Neural cell (in vitro differentiated cells): ENCODE data around the gene ING1.

ENCODE experiments used
- CTCF ChIP-seq: fragments of 450-650 bp; IDR thresholded peaks from 2 replicates; pipeline ENCODE4 v1.5.1; 2014; ENCODE audit warnings: antibody characterized with exemption, mild to moderate bottlenecking, moderate library complexity; ENCODE audit not compliant: poor library complexity, severe bottlenecking
- EP300 ChIP-seq: fragments of 450-650 bp; conservative IDR thresholded peaks from 2 replicates; pipeline ENCODE4 v1.6.1; 2014; ENCODE audit warnings: antibody characterized with exemption, mild to moderate bottlenecking, moderate library complexity; ENCODE audit not compliant: poor library complexity, severe bottlenecking
- EZH2 ChIP-seq: fragments of 200-600, 300-800 bp; shearing (Covaris generic), sonication (generic); IDR thresholded peaks from 2 replicates; pipeline ENCODE4 v1.6.1; 2014; ENCODE audit warnings: antibody characterized with exemption, low read length, borderline replicate concordance, mild to moderate bottlenecking; ENCODE audit not compliant: insufficient read depth, poor library complexity, severe bottlenecking
- POLR2AphosphoS5 ChIP-seq: IDR thresholded peaks from 2 replicates; pipeline ENCODE4 v1.6.1; 2012
- RAD21 ChIP-seq: fragments of 450-650 bp; conservative IDR thresholded peaks from 2 replicates; pipeline ENCODE4 v1.6.1; 2014; ENCODE audit warnings: antibody characterized with exemption, mild to moderate bottlenecking, moderate library complexity
- REST ChIP-seq: IDR thresholded peaks from 2 replicates; pipeline ENCODE4 v1.6.1; 2012; ENCODE audit warnings: borderline replicate concordance
- TAF1 ChIP-seq: IDR thresholded peaks from 2 replicates; pipeline ENCODE4 v1.6.1; 2012; ENCODE audit warnings: low read depth

GRCh38 chr13:110758195-110758805, 44.8 kb downstream of the ING1 start:
- no peak for TF ChIP-seq EZH2
- no peak for TF ChIP-seq EP300
- TF ChIP-seq CTCF = no peak
- TF ChIP-seq POLR2AphosphoS5 = no peak
- no peak for TF ChIP-seq RAD21
- TF ChIP-seq TAF1 = no peak
- TF ChIP-seq REST = no peak
